ENCODE results near the gene RPL41. TPM values are rescaled to one million over a fixed set of nuclear protein-coding genes. Genes with fewer than 3 reads are reported as not detected.

Gene RPL41
- total RNA-seq, 3 donors from 2014 or later = 3,675 to 5,580 (median 4,429) TPM

DNA sequence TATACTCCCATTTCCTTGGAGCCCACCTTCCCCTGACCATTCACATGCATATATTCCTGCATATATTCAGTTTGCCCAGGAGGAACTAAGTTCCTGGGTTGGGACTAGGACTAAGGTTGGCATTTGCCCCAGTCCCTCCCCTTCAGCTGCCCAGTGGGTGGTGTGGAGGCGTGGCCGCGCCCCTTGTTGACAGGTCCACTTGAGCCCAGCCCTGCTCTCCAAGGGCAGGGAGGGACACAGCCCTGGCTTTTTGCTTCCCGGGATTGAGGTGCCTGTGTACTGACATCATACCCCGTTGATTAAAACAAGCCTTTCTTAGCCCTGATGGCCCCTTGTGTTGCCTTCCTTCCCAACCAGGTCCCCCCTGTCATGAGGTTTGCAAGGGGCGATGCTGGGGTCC, 29.2 kb upstream of the RPL41 start:
- intact Hi-C loops (cut with DNase I; ENCODE audit: low total_unique reads) = no loop called here
- no peak overlapping the region for H3K4me3 ChIP-seq
- no peak for TF ChIP-seq POLR2AphosphoS5 (IDR thresholded peaks at IDR 0.05)
- TF ChIP-seq, protein P1, sequence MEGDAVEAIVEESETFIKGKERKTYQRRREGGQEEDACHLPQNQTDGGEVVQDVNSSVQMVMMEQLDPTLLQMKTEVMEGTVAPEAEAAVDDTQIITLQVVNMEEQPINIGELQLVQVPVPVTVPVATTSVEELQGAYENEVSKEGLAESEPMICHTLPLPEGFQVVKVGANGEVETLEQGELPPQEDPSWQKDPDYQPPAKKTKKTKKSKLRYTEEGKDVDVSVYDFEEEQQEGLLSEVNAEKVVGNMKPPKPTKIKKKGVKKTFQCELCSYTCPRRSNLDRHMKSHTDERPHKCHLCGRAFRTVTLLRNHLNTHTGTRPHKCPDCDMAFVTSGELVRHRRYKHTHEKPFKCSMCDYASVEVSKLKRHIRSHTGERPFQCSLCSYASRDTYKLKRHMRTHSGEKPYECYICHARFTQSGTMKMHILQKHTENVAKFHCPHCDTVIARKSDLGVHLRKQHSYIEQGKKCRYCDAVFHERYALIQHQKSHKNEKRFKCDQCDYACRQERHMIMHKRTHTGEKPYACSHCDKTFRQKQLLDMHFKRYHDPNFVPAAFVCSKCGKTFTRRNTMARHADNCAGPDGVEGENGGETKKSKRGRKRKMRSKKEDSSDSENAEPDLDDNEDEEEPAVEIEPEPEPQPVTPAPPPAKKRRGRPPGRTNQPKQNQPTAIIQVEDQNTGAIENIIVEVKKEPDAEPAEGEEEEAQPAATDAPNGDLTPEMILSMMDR (IDR thresholded peaks at IDR 0.05) = no peak
- no peak for TF ChIP-seq POLR2A (IDR thresholded peaks at IDR 0.05)
- H3K27me3 ChIP-seq = no peaks in the 10 kb centered on the region
- H3K4me1 ChIP-seq = peaks cover 0 to 9% of the 10 kb centered on the region in 2 donors
- H3K9me3 ChIP-seq = no peaks in the 10 kb centered on the region
- H3K27ac ChIP-seq = peak overlapping the region; percentile 57 to 71
- H3K36me3 ChIP-seq = no peaks in the 10 kb centered on the region
- DNase-seq (ENCODE audit: low spot score in 2 of 2) = peak; percentile 64 to 91

GRCh38 chr12:56097738-56098137, 18.7 kb upstream of the RPL41 start:
- intact Hi-C loops (cut with DNase I; ENCODE audit: low total_unique reads) = no loop called here
- no peak for DNase-seq (ENCODE audit: low spot score in 2 of 2)
- H3K4me3 ChIP-seq = no peak overlapping the region
- TF ChIP-seq POLR2A (IDR thresholded peaks at IDR 0.05) (no peak), POLR2AphosphoS5 (IDR thresholded peaks at IDR 0.05) (no peak)
- TF ChIP-seq, protein P1 (IDR thresholded peaks at IDR 0.05) = no peak
- H3K9me3 ChIP-seq = no peaks in the 10 kb centered on the region
- no peaks in the 10 kb centered on the region for H3K4me1 ChIP-seq
- H3K36me3 ChIP-seq = no peaks in the 10 kb centered on the region
- H3K27ac ChIP-seq = no peak overlapping the region
- no peaks in the 10 kb centered on the region for H3K27me3 ChIP-seq

GRCh38 chr12:56098592-56098991, 17.8 kb upstream of the RPL41 start:
- no peak overlapping the region for H3K27ac ChIP-seq
- no peak overlapping the region for H3K4me3 ChIP-seq
- H3K9me3 ChIP-seq = no peaks in the 10 kb centered on the region
- intact Hi-C loops (cut with DNase I; ENCODE audit: low total_unique reads) = no loop called here
- no peak for DNase-seq (ENCODE audit: low spot score in 2 of 2)
- no peaks in the 10 kb centered on the region for H3K36me3 ChIP-seq
- TF ChIP-seq, protein P1 (IDR thresholded peaks at IDR 0.05) = no peak
- no peak for TF ChIP-seq POLR2AphosphoS5 (IDR thresholded peaks at IDR 0.05)
- no peak for TF ChIP-seq POLR2A (IDR thresholded peaks at IDR 0.05)
- no peaks in the 10 kb centered on the region for H3K27me3 ChIP-seq
- no peaks in the 10 kb centered on the region for H3K4me1 ChIP-seq

DNA sequence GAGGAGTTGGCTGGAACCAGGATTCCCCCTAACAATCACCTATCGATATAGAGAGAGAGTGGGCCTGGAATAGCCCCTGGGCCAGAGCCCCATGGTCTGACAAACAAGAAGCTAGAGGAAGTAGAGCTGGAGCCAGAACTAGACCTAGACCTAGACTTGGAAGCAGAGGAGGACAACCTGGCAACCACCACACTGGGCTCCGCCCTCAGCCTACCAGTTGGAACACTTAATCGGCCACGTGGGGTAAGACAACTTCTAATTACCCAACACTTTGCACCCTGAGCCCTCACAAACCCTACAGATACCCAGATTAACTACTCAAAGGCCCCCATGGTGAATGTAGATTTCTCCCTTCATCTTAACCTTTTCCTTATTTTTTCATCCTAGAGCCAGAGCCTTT, 16.6 kb upstream of the RPL41 start:
- H3K9me3 ChIP-seq = no peaks in the 10 kb centered on the region
- intact Hi-C loops (cut with DNase I; ENCODE audit: low total_unique reads) = no loop called here
- TF ChIP-seq, protein P1 (IDR thresholded peaks at IDR 0.05) = no peak
- TF ChIP-seq POLR2A (IDR thresholded peaks at IDR 0.05) (no peak), POLR2AphosphoS5 (IDR thresholded peaks at IDR 0.05) (no peak)
- no peak overlapping the region for H3K4me3 ChIP-seq
- H3K27ac ChIP-seq = no peak overlapping the region
- no peaks in the 10 kb centered on the region for H3K4me1 ChIP-seq
- H3K27me3 ChIP-seq = no peaks in the 10 kb centered on the region
- H3K36me3 ChIP-seq = no peaks in the 10 kb centered on the region
- no peak for DNase-seq (ENCODE audit: low spot score in 2 of 2)

- Histone ChIP-seq H3K27ac (no peak overlapping the region), H3K9me3 (no peaks in the 10 kb centered on the region), H3K4me1 (peaks cover 0 to 8% of the 10 kb centered on the region in 2 donors), H3K4me3 (no peak overlapping the region), H3K36me3 (no peaks in the 10 kb centered on the region), H3K27me3 (no peaks in the 10 kb centered on the region)
- TF ChIP-seq POLR2AphosphoS5 (IDR thresholded peaks at IDR 0.05) (no peak), POLR2A (IDR thresholded peaks at IDR 0.05) (no peak)
- TF ChIP-seq, protein P1 (IDR thresholded peaks at IDR 0.05) = no peak
- intact Hi-C loops (cut with DNase I; ENCODE audit: low total_unique reads) = no loop called here
- no peak for DNase-seq (ENCODE audit: low spot score in 2 of 2)
Measured at GRCh38 chr12:56101045-56101444, 15.4 kb upstream of the RPL41 start.
